ENCODE results near the gene CNOT11.

Gene CNOT11

DNA sequence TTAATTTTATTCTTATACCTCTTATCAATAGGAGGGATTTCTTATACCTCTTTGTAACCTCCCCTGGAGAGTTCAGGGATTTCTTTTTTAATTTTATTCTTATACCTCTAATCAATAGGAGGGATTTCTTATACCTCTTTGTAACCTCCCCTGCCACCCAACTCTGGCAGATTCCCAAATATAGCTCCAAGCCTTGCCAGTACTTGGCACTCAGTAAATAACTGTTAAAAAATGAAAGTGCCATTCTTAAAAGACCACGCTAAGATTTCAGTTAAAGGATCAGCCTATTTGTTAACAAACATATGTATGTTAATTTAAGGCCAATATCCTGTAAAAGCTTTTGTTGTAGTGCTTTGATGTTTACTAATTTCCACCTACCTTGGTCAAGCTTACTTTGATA, 51.0 kb downstream of the CNOT11 start:
- DNase-seq (ENCODE audit: extremely low read depth, low read depth) = no peak
- H3K4me3 ChIP-seq (replicated peaks; ENCODE audit: low read depth, low read length) = no peak overlapping the region
- TF ChIP-seq, protein P1, sequence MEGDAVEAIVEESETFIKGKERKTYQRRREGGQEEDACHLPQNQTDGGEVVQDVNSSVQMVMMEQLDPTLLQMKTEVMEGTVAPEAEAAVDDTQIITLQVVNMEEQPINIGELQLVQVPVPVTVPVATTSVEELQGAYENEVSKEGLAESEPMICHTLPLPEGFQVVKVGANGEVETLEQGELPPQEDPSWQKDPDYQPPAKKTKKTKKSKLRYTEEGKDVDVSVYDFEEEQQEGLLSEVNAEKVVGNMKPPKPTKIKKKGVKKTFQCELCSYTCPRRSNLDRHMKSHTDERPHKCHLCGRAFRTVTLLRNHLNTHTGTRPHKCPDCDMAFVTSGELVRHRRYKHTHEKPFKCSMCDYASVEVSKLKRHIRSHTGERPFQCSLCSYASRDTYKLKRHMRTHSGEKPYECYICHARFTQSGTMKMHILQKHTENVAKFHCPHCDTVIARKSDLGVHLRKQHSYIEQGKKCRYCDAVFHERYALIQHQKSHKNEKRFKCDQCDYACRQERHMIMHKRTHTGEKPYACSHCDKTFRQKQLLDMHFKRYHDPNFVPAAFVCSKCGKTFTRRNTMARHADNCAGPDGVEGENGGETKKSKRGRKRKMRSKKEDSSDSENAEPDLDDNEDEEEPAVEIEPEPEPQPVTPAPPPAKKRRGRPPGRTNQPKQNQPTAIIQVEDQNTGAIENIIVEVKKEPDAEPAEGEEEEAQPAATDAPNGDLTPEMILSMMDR (IDR thresholded peaks at IDR 0.05; ENCODE audit: low read depth, low read length, missing control alignments) = no peak

DNA sequence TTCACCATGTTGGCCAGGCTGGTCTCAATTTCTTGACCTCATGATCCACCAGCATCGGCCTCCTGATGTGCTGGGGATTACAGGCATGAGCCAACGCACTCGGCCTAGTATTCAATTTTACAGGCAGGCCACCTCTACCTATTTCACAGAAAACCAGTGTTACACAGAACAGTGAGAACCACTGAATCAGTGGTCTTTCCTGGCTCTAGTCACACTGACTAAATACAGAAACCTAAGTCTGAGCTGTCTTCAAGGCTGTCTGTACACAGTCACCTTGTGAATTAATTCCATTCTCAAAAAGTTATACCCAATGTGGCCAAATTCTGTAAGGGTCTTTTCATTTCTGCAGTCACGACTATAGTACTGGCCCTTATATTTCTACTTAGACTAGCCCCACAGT, 52.3 kb downstream of the CNOT11 start:
- H3K4me3 ChIP-seq (replicated peaks; ENCODE audit: low read depth, low read length) = peak overlapping the region; percentile 91
- TF ChIP-seq, protein P1 (IDR thresholded peaks at IDR 0.05; ENCODE audit: low read depth, low read length, missing control alignments) = no peak
- no peak for DNase-seq (ENCODE audit: extremely low read depth, low read depth)

DNA sequence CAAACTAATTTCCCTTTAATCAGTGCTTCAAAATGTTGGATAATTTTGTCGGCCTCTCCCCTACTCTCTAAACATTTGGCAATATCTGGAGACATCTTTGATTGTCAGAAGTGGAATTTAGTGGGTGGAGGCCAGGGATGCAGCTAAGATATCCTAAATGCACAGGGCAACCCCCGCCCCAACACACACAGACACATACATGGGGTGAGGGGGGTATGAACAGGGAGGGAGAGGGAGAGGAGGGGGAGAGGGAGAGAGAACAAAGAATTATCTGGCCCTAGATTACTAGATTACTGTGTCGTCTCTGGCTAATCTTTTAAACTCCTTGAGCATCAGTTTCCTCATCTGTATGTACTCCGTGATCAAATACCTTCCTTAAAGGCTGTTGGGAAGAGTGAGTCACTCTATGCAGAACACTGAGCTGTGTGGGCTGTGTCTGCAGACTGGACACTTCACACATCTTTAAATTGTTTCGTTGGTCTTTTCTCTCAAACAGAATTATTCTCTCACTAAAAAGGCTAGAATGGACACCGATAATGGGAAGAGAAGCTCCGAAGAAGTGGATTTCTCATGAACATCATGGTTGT, 52.9 kb downstream of the CNOT11 start:
- H3K4me3 ChIP-seq (replicated peaks; ENCODE audit: low read depth, low read length) = peak overlapping the region; percentile 91
- TF ChIP-seq, protein P1 (IDR thresholded peaks at IDR 0.05; ENCODE audit: low read depth, low read length, missing control alignments) = no peak
- DNase-seq (ENCODE audit: extremely low read depth, low read depth) = no peak

DNA sequence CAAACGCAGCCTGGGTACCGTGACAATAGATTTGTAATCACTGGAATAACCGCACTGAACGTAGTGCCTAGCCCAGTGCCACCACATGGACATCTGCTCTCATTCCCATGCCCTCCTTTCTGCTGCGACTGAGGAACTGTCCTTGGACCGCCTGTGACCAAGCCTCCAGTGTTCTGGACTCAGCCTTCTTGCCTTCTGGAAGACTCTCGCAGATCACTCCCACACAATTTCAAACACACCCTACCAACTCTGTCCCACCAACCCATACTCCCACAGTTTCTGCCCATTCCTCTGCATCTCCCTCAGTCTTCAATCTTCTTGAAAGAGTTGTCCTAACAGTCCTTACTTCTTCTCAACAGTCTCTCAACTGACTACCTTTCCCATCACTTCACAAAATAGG, 53.7 kb downstream of the CNOT11 start:
- no peak for DNase-seq (ENCODE audit: extremely low read depth, low read depth)
- peak overlapping the region; percentile 91 for H3K4me3 ChIP-seq (replicated peaks; ENCODE audit: low read depth, low read length)
- TF ChIP-seq, protein P1 (IDR thresholded peaks at IDR 0.05; ENCODE audit: low read depth, low read length, missing control alignments) = no peak

DNA sequence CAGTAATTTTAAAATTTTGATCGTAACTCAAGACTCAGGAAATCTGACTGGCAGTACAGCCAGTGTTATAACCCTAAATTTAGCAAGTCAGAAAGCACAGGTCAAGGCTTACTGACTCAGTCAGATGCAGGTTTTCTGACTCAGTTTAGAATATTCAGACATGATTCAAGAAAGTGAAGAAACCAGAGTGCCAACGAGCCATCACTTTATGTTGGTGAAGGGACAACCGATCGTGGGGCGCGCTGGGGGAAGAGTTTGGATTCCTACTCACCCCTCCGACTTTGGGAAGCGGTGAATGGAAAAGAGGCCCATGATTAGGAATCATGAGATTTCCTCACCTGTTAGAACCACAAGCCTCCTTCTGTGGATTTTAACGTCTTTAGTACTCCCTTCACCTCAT, 54.8 kb downstream of the CNOT11 start:
- DNase-seq (ENCODE audit: extremely low read depth, low read depth) = no peak
- H3K4me3 ChIP-seq (replicated peaks; ENCODE audit: low read depth, low read length) = peak overlapping the region; percentile 91
- TF ChIP-seq, protein P1 (IDR thresholded peaks at IDR 0.05; ENCODE audit: low read depth, low read length, missing control alignments) = no peak

DNA sequence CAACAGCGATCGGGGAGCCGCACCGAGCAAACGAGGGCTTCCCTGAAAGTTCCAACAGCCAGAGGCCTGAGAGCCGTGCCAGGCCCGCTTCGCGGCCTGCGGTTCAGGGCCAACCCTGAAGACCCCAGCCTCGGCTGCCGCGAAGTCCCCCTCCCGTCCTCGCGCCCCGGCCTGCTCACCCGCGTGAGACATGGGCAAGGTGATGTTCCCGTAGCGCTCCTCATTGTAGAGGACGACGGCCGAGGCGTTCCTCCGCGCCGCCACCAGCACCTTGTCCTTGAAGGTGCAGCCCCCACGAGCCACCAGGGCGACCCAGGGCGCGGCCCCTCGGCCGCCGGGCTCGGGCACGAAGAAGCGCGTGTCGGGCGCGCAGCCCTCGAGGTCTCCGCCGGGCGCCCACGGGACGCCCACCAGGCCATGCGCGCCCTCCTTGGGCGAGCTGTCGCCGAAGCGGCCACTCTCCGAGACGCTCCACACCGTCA, 55.3 kb downstream of the CNOT11 start:
- TF ChIP-seq, protein P1 (IDR thresholded peaks at IDR 0.05; ENCODE audit: low read depth, low read length, missing control alignments) = no peak
- DNase-seq (ENCODE audit: extremely low read depth, low read depth) = no peak
- peak overlapping the region; percentile 91 for H3K4me3 ChIP-seq (replicated peaks; ENCODE audit: low read depth, low read length)

All from HFF-Myc (cell line).